Activated CD4-positive, alpha-beta T cell treated with anti-CD3 and anti-CD28 coated beads, Interleukin-2, amount 50 U/mL, for 24 hours (primary cell): ENCODE results near the gene KCNQ1.

ENCODE experiments used
- DNase-seq, 2 donors: peaks; one replicate each; pipeline ENCODE4 v3.0.0-alpha.2; 2020; ENCODE audit warnings: low read depth in 1 of 2, low spot score in 1 of 2

KCNQ1 gene

GRCh38 chr11:2771758-2772466 lies 327.1 kb downstream of the KCNQ1 start:
- DNase-seq = no peak

GRCh38 chr11:2772544-2773031 lies 327.8 kb downstream of the KCNQ1 start:
- DNase-seq = no peak

GRCh38 chr11:2774173-2775082 lies 329.6 kb downstream of the KCNQ1 start:
- no peak for DNase-seq

- DNase-seq = no peak
Measured at GRCh38 chr11:2775083-2775625, 330.3 kb downstream of the KCNQ1 start.

GRCh38 chr11:2775626-2776350 lies 331.0 kb downstream of the KCNQ1 start:
- no peak for DNase-seq

- no peak for DNase-seq
Measured at GRCh38 chr11:2776351-2777061, 331.7 kb downstream of the KCNQ1 start.

- DNase-seq = no peak
Measured at GRCh38 chr11:2777386-2777785, 332.6 kb downstream of the KCNQ1 start.

GRCh38 chr11:2777871-2778629 lies 333.2 kb downstream of the KCNQ1 start:
- DNase-seq = no peak

GRCh38 chr11:2778630-2779498 lies 334.1 kb downstream of the KCNQ1 start:
- DNase-seq = no peak

GRCh38 chr11:2779499-2779980 lies 334.7 kb downstream of the KCNQ1 start:
- DNase-seq = no peak

- no peak for DNase-seq
Measured at GRCh38 chr11:2779981-2780849, 335.4 kb downstream of the KCNQ1 start.

- no peak for DNase-seq
Measured at GRCh38 chr11:2780850-2781407, 336.1 kb downstream of the KCNQ1 start.

- DNase-seq = no peak
Measured at GRCh38 chr11:2781408-2782274, 336.8 kb downstream of the KCNQ1 start.

GRCh38 chr11:2782769-2783168 lies 338.0 kb downstream of the KCNQ1 start:
- DNase-seq = no peak

- no peak for DNase-seq
Measured at GRCh38 chr11:2783536-2784082, 338.8 kb downstream of the KCNQ1 start.

- no peak for DNase-seq
Measured at GRCh38 chr11:2787816-2788167, 343.0 kb downstream of the KCNQ1 start.
